Gastrocnemius medialis (tissue), 4 donors: ENCODE results near the gene C1orf198. TPM values are rescaled to one million over a fixed set of nuclear protein-coding genes. Genes with fewer than 3 reads are reported as not detected.

Experiments
- ATAC-seq, 2 donors: fragments of 150-250 bp; one replicate each; pipeline ENCODE4 v1.9.1; 2016
- DNase-seq, 2 donors: peaks; one replicate each; pipeline ENCODE4 v3.0.0-alpha.2; 2019
- H3K27ac ChIP-seq, 4 donors: fragments of 200-600 bp; sonication (generic); 1 replicate in 1 of 4; 2 replicates in 3 of 4; pipeline ENCODE4 v1.5.1; 2016 to 2018; ENCODE audit warnings: mild to moderate bottlenecking in 2 of 4, moderate library complexity in 1 of 4
- H3K27me3 ChIP-seq, 3 donors: fragments of 200-600 bp; sonication (generic) in 2 of 3; 1 replicate in 1 of 3; 2 replicates in 2 of 3; pipeline versions ENCODE4 v1.5.1 to v1.6.0; 2016 to 2019; ENCODE audit warnings: mild to moderate bottlenecking in 1 of 3, moderate library complexity in 1 of 3
- H3K36me3 ChIP-seq, 2 donors: fragments of 200-600 bp; sonication (generic) in 1 of 2; one replicate each; pipeline ENCODE4 v1.5.1; 2017 to 2018
- H3K4me1 ChIP-seq, 2 donors: fragments of 200-600 bp; sonication (generic) in 1 of 2; one replicate each; pipeline ENCODE4 v1.5.1; 2016 to 2017; ENCODE audit warnings: mild to moderate bottlenecking in 2 of 2
- H3K4me3 ChIP-seq, 4 donors: fragments of 200-600 bp; sonication (generic) in 3 of 4; 1 replicate in 1 of 4; 2 replicates in 3 of 4; pipeline ENCODE4 v1.5.1; 2016 to 2019; ENCODE audit warnings: mild to moderate bottlenecking in 2 of 4
- H3K9me3 ChIP-seq, 3 donors: fragments of 200-600 bp; sonication (generic) in 2 of 3; 1 replicate in 1 of 3; 2 replicates in 2 of 3; pipeline ENCODE4 v1.5.1; 2016 to 2019
- POLR2A ChIP-seq, 2 donors: fragments of 450-650 bp; IDR thresholded peaks; one replicate each; pipeline ENCODE4 v1.6.1; 2017; ENCODE audit warnings: antibody characterized with exemption in 2 of 2, mild to moderate bottlenecking in 2 of 2, moderate library complexity in 2 of 2
- in situ Hi-C, 4 donors: fragments of 200-750 bp; cut with MboI; loops; one replicate each; pipeline versions ENCODE4 v1.15.0 to v1.8.0; 2017; ENCODE audit warnings: low sequenced_read_pairs in 4 of 4
- intact Hi-C: fragments of 100-400 bp; cut with DNase I; formaldehyde crosslinking; loops from one replicate; pipeline ENCODE4 v1.15.1; 2023; ENCODE audit warnings: low total_unique reads
- total RNA-seq, 4 donors: library from RNA; depleted of rRNA; stranded (reverse); fragments of >200 nt; gene quantifications; one replicate each; pipeline versions ENCODE4 v1.1.0 to v1.2.3, GENCODE V29; 2016
- TF ChIP-seq, protein P1 (sequence below), 5 experiments: fragments of 450-650 bp in 3 of 5; fragments of 200-600 bp in 2 of 5; sonication (generic) in 2 of 5; IDR thresholded peaks in 4 of 5; conservative IDR thresholded peaks in 1 of 5; 1 replicate in 4 of 5; 2 replicates in 1 of 5; pipeline ENCODE4 v1.5.1; 2016 to 2019; ENCODE audit warnings: antibody characterized with exemption in 5 of 5, mild to moderate bottlenecking in 3 of 5, moderate library complexity in 3 of 5

C1orf198 gene
- total RNA-seq, 4 donors from 2014 or later = 281 to 590 (median 339) TPM

DNA sequence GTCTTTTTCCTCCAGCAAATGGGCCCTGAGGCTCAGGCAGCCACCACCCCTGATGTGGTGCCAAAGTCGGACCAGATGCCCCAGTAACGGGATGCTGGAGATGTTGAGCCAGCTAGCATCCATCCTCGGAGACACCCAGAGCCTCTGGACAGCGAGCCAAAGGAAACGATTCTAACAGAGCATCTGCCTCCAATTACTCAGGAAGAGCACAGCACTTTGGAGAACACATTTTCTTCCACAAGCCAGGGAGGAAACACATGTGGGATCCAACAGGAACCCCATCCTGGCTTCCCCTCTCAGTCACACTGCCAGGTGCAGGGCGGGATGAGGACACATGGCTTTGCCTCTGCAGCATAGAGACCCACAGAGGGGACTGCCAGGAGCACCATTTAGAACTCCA is 44.9 kb downstream of the C1orf198 start:
- intact Hi-C loops = no loop called here
- H3K27ac ChIP-seq = peak overlapping the region; percentile 91 to 94 (median 93)
- no peaks in the 10 kb centered on the region for H3K9me3 ChIP-seq
- H3K36me3 ChIP-seq = no peaks in the 10 kb centered on the region
- H3K4me1 ChIP-seq = peaks cover 58 to 66% of the 10 kb centered on the region in 2 donors
- in situ Hi-C loops = loop anchor here in 1 of 4 donors (25.0 kb wide), 1 partner anchor 389 kb away; no protein-coding TSS in a partner anchor
- TF ChIP-seq, protein P1, sequence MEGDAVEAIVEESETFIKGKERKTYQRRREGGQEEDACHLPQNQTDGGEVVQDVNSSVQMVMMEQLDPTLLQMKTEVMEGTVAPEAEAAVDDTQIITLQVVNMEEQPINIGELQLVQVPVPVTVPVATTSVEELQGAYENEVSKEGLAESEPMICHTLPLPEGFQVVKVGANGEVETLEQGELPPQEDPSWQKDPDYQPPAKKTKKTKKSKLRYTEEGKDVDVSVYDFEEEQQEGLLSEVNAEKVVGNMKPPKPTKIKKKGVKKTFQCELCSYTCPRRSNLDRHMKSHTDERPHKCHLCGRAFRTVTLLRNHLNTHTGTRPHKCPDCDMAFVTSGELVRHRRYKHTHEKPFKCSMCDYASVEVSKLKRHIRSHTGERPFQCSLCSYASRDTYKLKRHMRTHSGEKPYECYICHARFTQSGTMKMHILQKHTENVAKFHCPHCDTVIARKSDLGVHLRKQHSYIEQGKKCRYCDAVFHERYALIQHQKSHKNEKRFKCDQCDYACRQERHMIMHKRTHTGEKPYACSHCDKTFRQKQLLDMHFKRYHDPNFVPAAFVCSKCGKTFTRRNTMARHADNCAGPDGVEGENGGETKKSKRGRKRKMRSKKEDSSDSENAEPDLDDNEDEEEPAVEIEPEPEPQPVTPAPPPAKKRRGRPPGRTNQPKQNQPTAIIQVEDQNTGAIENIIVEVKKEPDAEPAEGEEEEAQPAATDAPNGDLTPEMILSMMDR (IDR thresholded peaks at IDR 0.05 in 4 of 5, conservative IDR thresholded peaks at IDR 0.05 in 1 of 5) = no peak
- no peak for TF ChIP-seq POLR2A (IDR thresholded peaks at IDR 0.05)
- peak in 1 of 2 donors; percentile 46 for DNase-seq
- peak in 1 of 2 donors; percentile 1 for ATAC-seq
- H3K27me3 ChIP-seq = no peaks in the 10 kb centered on the region
- no peak overlapping the region for H3K4me3 ChIP-seq

DNA sequence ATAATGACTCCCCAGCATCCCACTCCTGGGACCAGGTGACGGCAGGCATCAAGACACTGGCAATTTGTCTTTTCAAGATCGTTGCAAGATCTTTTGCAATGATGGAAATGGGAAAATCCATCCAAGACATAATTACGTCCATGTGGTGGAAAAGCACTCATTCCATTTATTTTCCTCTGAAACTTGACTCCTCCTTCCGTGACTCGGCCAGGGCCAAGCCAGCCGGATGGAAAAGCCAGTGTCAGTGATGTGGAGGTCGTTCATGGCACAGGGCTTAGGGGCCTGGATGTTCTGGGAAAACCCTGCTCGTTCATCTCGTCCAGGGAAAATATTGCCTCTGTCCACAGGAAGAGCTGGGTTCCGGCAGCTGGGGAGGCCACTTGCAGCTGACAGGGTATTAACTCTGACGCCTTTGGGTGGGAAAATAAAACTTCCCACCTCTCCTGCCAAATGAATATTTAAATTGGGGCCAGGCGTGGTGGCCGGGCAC is 46.2 kb downstream of the C1orf198 start:
- H3K36me3 ChIP-seq = no peaks in the 10 kb centered on the region
- H3K4me3 ChIP-seq = no peak overlapping the region
- intact Hi-C loops = no loop called here
- ATAC-seq = no peak
- no peaks in the 10 kb centered on the region for H3K9me3 ChIP-seq
- peaks cover 48 to 53% of the 10 kb centered on the region in 2 donors for H3K4me1 ChIP-seq
- in situ Hi-C loops = loop anchor here in 1 of 4 donors (25.0 kb wide), 1 partner anchor 390 kb away; no protein-coding TSS in a partner anchor
- peak overlapping the region in 3 of 4 donors; percentile 28 to 94 (median 91) for H3K27ac ChIP-seq
- no peaks in the 10 kb centered on the region for H3K27me3 ChIP-seq
- TF ChIP-seq POLR2A (IDR thresholded peaks at IDR 0.05) = no peak
- DNase-seq = no peak

- no peak for TF ChIP-seq POLR2A (IDR thresholded peaks at IDR 0.05)
- Histone ChIP-seq H3K4me3 (no peak overlapping the region), H3K9me3 (no peaks in the 10 kb centered on the region), H3K36me3 (no peaks in the 10 kb centered on the region), H3K4me1 (peaks cover 40 to 45% of the 10 kb centered on the region in 2 donors), H3K27ac (no peak overlapping the region), H3K27me3 (no peaks in the 10 kb centered on the region)
- in situ Hi-C loops = loop anchor here in 1 of 4 donors (25.0 kb wide), 1 partner anchor 391 kb away; no protein-coding TSS in a partner anchor
- ATAC-seq (no peak), DNase-seq (no peak)
- intact Hi-C loops = no loop called here
Observed at GRCh38 chr1:230821346-230821745, 47.0 kb downstream of the C1orf198 start.

- TF ChIP-seq POLR2A (IDR thresholded peaks at IDR 0.05) = no peak
- TF ChIP-seq, protein P1 (IDR thresholded peaks at IDR 0.05 in 4 of 5, conservative IDR thresholded peaks at IDR 0.05 in 1 of 5) = no peak
- DNase-seq = no peak
- Histone ChIP-seq H3K27ac (no peak overlapping the region), H3K9me3 (no peaks in the 10 kb centered on the region), H3K27me3 (no peaks in the 10 kb centered on the region), H3K4me3 (no peak overlapping the region), H3K4me1 (peaks cover 37 to 43% of the 10 kb centered on the region in 2 donors), H3K36me3 (no peaks in the 10 kb centered on the region)
- in situ Hi-C loops (loop anchor here in 1 of 4 donors (25.0 kb wide), 1 partner anchor 392 kb away; no protein-coding TSS in a partner anchor), intact Hi-C loops (no loop called here)
- no peak for ATAC-seq
Observed at GRCh38 chr1:230820568-230820967, 47.8 kb downstream of the C1orf198 start.

- no peaks in the 10 kb centered on the region for H3K27me3 ChIP-seq
- TF ChIP-seq, protein P1 (IDR thresholded peaks at IDR 0.05 in 4 of 5, conservative IDR thresholded peaks at IDR 0.05 in 1 of 5) = no peak
- no peak for TF ChIP-seq POLR2A (IDR thresholded peaks at IDR 0.05)
- H3K27ac ChIP-seq = no peak overlapping the region
- H3K9me3 ChIP-seq = no peaks in the 10 kb centered on the region
- in situ Hi-C loops (loop anchor here in 1 of 4 donors (25.0 kb wide), 1 partner anchor 392 kb away; no protein-coding TSS in a partner anchor), intact Hi-C loops (no loop called here)
- peaks cover 37 to 38% of the 10 kb centered on the region in 2 donors for H3K4me1 ChIP-seq
- ATAC-seq (no peak), DNase-seq (no peak)
- H3K4me3 ChIP-seq = no peak overlapping the region
- no peaks in the 10 kb centered on the region for H3K36me3 ChIP-seq
Observed at GRCh38 chr1:230819976-230820375, 48.3 kb downstream of the C1orf198 start.
